NCI-H345 (cell line): ENCODE results near the gene NELFCD.
"Not testable (repeated sequence)": the region's sequence is repeated elsewhere in the genome, so short reads cannot be mapped to it uniquely, and the experiment has no call there.

ENCODE experiments used
- DNase-seq: peaks from one replicate; lab custom pipeline; 2025; lab: John Stamatoyannopoulos, UW

Gene NELFCD

DNA sequence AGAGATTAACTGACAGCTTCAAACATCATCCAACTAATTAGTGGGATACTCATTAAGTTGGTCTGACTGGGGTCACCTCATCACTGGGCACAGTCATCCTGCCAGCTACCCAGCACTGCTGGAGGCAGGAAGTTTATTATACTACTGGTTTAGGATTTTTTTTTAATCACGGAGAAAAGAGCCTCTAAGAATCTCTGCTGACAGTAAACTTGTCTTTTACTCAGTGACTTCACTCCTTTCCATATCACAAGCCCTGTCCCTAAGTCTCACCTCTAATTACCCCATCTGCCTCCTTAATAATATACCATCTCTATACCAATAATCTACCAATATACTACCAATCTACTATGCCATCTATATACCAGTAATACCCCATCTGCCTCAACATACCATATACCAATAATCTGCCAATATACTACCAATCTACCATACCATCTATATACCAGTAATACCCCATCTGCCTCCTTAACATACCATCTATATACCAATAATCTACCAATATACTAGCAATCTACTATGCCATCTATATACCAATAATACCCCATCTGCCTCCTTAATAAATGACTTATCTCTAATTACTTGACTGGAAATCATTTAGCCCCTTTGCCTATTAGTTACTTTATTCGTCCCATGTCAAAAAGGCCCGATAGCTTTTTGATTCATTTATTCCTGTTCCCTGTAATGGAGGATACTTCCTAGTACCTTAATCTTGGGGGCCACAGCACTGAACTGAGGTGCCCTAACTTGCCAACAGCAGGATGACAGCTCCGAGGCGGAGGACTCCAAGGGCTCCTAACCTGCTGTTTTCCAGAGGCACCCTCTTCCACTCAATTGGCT lies 46.1 kb downstream of the NELFCD start:
- DNase-seq, result no peak

DNA sequence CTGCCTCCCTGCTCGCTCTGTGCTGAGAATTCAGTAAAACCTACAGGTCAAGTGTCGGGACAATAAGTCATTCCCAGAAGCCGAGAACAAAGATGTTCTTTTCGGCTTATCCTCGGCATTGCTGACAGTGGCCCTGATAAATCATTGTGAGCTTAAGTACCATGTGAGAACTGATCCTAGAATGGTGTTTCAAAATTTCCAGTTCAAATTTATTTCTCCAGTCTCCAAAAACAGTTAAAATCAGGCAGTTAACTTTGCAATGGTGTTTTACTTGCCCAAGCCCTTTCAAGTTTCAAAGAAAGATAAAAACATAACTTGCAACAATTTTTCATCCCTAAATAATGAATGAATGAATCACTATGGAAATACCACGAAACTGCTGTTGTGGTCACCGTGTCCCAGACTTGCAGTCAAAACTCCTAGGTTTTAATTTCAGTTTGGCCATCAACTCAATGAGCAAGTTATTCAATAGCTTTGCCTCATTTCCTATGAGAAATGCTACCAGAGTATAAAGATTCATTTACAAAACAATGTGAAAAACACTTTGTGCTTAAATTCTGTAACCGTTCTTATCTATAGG lies 46.8 kb downstream of the NELFCD start:
- no peak for DNase-seq

DNA sequence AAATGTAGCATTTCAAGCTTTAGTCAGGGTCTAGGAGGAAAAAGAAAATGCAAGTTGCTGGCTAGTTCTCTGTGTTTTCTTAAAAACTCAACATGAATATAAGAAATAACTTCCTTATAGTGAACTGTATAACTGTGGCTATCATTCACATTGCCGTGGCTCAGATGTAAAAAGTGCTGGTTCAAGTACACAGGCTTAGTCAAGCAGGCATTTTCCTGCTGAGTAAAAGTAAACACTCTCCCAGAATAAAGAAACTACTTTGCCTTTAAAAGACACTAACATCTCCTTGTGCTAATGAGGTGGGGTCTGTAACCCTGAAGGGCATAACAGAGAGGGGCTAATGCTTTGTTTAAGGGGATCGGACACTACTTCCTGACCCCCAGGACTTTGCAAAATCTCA lies 47.8 kb downstream of the NELFCD start:
- DNase-seq, result no peak

DNA sequence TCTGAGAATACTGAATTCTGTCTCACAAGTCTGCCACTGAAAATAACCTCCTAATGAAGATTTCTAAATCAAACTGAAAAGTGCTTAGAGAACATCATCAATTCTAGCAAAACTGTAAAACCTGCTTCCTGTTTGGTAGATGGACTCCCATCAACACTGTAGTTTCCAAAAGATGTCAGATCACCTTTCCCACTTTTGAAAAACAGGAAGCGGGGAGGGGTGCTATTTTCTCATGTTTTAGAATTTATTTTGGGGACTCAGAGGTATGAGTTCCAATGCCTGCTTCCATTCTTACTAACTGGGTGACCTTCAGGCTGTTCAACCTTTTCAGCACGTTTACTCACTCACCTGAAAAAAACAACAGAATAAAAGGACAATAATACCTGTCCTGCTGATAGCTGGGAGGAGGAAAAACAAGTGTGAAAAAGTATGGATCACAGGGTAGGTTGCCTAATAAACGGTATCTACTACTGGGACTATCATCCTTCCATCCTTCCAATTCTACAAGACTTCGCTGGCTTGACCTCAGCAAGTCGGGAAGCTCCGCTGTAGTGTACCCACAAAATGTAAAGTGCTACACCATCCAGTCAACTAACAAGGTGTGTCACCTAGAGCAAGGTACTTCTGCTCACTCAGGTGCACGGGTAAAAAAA lies 50.0 kb downstream of the NELFCD start:
- DNase-seq, result no peak

DNA sequence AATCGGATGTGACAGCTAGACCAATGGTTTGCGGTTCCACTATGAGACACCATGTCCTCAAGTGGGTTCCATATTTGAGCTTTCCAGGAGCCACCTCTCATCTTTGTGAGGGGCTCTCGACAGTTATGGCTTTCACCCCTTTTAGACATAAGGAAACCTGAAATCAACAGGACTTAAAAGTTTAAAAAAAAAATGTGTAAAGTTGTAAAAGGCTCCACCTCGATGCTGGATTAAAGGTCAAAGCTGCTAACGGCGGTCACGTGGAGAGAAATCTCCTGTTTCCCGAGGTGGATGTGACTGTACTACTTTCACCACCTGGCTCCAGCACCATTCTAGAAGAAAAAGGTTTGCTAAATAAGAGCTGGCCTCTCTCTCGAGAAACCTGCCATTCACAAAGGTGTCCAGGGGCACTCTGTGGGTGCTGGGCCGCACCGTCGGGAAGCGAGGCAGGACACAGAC lies 50.5 kb downstream of the NELFCD start:
- DNase-seq, result peak; percentile 9

DNA sequence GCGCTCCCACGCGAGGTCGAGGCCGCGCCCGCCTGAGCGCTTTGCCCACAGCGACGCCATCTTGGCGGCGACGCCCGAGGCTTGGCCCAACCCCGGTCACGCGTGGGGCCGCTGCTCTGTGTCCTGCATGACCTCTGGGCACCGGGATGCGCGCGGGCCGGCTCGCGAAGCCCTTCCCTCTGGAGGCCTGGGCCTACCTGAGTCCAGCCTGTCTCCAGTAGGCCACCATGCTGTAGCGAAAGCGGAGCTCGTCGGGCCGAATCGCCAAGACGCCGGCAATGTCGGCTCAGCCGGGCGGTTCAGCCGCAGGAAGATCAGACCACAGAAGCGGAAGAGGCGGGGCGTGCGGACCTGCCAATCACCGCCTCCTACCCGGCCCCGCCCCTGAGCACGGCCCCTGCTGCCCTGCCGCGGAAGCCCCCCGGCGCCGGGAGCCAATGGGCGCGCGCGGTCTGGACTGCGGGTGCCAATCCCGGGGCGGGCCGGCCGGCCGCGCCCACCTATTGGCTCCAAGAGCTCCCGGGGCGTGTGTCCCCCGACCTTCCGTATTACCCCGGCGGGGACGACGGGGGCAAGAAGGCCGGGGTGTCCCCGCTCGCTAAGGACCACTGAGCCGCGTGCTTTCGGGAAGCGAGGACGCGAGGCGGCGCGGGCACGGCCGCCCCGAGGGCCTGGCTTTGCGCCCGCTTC lies 51.1 kb downstream of the NELFCD start, which contains the start of gene ATP5F1E:
ATP5F1E (minus strand) TSS at position 313 of the 690 bp plus-strand sequence; CDS start at position 229, 84 bp downstream.
- DNase-seq, result peak; percentile 99

DNA sequence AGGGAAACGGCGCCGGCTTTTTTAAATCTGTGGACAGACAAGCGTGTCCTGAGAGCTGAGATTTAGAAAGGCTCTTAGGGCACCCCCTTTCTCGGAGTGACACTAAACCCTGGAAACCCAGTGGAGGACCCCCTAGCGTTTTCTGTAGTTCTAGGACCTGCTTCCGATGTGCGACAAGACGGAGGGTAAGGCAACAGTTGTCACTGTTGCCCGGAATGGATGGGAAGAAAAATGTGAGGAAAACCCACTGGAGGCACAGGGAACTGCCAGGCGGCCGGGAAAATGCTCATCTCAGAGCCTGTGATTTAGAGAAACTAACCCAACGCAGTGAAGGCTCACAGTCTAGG lies 51.6 kb downstream of the NELFCD start:
- DNase-seq, result peak; percentile 79

DNA sequence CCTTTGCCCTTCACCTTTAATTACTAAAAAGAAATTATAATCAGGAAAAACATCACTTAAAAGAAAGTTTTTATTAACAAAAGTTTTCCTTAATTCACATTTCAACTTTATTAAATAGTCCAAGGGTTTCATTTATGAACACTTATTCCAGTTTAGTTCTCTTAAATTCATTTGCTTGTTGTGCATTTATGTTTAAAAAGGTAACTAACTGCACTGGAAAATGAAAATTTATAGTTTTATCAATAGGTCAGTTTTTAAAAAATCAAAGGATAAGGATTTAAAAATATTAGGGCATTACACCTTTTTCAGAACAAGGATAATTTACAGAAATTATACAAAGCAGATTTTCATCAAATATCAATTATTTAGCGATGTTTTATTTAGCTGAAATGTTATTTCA lies 52.0 kb downstream of the NELFCD start:
- no peak for DNase-seq

DNA sequence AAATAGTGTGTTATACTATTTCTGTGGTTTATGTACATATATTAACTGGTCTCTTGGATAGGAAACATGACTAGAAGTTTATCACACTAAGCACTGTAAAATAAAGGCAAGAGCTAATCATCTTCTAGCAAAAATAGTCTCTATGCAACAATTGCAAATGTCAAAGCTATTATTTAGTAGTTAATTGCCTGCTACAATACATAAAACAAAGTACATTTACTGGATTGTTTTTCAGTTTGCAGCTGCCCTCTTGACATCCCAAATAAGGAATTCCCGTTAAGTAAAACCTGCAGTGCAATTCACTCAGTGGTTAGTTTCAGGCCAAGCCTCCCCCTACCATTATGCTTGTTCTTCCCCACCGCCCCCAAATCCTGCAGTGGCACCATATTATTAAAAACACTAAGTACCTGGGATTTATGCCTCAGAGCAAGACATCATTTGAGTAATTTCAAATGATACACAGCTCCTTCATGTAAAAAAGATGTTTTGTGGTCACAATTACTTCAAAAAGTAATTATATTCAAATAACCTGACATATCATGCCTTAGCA lies 52.6 kb downstream of the NELFCD start:
- no peak for DNase-seq

DNA sequence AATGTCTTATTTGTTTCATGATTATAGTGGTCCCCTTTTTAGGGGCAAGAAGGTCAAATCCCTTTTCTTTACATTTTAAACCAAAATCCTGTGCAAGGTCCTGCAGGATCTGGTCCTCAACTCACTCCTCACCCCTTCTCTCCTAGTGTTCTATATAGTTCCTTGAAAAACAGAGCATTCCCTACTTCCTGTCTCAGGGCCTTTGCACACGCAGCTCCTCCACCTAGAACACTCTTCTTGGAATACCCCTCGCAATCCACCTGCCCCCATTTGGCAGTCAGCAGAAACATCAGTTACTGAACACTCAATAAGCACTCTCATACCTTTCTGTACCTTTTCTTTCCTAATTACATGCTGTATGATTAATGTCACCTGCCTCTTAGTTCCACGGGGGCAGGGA lies 54.3 kb downstream of the NELFCD start:
- no peak for DNase-seq

DNA sequence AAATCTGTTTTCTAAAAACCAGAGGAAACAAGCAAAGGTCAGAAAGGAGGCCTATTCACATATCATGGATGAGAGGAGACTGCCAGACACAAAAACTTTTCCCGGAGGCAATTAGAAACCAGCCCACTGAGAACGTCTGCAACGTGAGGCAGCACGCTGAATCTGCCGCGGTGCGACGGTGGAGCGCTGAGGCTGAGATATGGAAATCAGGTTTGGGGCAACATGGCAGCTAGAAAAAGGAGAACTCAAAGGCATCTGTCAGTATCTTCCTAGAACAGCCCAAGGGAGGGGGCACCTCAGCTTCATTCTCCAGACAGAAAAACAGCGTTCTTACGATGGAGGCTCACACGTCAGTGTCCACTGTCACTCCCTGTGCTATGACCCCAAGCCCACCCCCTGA lies 56.3 kb downstream of the NELFCD start:
- DNase-seq, result no peak

DNA sequence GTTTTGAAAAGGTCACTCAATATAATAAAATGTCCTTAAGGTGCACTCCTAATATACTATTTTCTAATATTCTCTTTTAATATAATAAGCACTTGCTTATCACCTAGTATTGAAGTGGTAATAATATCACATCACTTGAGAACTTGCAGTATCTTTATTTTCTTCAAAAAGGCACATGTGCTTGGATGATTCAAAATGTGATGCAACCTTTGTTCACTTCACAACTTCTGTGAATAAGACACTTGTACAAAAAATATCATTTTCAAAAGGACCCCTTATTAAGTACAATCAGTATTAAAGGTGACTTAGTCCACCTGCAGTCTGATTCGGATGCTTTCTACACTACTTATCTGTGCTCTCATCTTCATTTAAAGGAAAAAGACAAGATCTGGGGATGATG lies 58.2 kb downstream of the NELFCD start:
- no peak for DNase-seq

DNA sequence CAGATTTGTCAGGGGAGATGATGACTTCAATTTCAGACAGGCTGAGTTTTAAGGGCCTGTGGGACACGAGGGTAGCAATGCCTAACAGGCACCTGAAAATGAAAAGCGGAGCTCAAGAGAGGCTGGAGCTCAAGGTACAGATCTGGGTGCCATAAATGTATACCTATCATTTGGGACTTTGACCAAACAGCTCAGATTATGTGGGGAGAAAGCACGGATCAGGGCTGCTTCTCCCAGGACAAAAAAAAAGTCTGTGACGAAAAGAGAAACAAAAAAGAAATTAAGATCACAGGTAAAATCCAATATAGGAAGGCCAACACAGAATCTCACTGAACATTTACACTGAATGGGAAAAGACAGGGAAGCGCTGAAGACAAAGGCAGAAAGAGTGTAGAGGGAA lies 59.6 kb downstream of the NELFCD start:
- DNase-seq, result no peak

DNA sequence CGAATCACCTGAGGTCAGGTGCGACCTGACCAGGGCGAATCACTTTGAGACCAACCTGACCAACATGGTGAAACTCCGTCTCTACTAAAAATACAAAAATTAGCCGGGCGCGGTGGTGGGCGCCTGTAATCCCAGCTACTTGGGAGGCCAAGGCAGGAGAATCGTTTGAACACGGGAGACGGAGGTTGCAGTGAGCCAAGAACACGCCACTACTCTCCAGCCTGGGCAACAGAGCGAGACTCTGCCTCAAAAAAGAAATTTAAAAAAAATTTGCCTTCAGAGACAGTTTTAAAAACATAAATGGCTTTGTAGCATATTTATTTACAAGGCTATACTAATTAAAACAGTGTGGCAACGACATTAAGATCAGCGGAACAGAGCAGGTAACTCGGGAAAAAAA lies 60.4 kb downstream of the NELFCD start:
- not testable (repeated sequence) for DNase-seq

DNA sequence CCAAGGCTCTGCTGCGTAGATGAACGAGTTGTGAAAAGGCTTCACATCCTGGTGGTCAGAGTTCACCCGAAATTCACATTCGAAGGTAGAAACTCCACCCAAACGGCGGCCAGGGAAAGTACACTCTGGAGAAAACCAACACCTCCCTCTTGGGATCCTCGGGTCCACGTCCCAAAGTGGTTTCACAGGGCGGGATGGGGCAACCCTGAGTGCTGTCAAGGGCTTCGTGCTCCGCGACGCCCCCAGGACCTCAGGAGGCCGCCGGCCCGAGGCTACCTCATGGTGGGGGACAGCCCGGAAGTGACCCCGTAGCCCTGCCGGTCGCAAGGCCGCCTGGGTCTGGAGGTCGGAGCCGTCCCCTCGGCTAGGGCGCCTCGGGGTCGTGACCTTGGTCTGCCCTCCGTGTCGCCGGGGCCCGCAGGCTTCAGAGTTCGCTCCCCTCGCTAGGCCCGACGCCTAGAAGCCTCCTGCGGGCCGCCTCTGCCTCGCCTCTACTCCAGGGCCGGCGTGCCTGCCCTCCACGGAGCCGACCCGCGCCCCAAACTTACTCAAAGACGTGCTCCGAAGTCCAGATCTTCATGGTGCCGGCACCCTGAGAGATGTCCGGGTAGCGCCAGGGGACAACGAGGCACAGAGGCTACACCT lies 61.2 kb downstream of the NELFCD start, which contains the start of gene PRELID3B:
PRELID3B (minus strand) TSS at position 636 of the 645 bp plus-strand sequence; CDS start at position 580, 56 bp downstream.
- DNase-seq, result peak; percentile 34

DNA sequence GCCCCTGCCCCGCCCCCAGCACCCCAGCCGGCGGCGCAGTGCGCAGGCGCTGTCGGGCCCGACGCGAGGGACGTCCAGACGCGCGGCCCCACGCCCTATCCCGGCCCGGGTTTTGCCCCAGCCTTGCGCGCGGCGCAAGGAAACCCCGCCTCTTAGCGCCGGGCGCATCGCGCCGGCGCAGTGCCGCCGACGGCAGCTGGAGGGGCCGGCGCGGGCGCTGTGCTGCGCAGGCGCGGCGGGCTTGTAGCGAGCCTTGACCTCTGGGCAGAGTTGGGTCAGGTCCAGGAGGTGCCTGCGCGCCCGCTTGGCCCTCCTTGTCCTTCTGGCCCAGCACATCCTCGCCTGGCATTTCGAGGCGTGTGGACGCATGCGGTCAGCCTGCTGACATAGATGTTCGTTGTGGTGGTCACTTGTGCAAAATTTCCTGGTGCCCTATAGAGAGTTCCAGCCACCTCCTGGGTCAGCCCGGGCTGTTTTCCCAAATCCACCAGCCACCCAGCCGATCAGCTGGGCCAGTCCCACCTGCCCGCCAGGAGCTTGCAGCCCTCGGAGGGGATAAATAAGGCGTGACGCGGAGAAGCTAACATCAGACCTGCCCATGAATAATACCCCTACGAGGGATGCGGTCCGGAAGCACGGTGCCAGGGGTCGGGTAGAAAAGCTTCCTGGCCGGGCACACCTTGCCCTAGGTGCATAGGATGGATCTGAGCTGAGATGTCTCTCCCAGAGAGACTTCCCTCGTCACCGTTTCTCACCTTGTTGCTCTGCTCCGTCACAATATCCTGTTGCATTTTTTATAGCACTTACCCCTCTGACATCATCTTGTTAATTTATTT lies 62.0 kb downstream of the NELFCD start:
- DNase-seq, result peak; percentile 97

DNA sequence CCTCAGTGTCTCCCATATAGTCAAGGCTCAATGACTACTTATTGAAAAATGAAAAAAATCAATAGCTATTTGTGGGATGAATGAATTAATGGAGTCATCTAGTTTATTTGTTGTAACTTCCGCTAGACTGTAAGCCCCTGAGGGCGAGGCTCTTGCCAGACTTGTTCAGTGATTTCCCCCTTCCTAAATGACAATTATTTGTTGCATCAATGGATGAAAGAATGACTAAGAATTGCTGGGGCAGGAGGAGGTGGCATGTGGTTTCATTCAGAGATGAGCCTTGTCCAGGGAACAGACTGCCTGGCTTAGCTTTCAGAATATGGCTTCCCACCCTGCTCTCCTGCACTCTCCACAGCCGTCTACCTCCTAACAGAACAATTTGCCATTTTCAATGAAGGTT lies 62.6 kb downstream of the NELFCD start:
- no peak for DNase-seq

DNA sequence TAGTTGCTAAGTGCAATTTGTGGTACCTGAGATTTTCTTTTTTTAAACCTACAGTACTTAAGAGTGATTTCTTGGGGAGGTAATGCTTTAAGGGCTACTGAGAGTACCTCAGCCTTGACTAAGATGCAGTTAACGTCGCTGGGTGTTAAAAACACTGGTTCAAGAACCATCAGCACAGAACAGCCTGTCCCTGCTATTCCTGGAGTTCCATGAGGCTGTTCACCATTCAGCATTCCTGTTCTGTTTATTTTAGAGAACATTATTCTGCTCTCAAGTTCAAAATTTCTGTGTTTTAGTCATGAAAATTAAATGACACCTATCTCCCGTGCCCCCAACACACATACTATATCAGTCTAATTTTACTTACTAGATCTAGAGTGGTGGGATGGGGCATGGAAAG lies 63.2 kb downstream of the NELFCD start:
- DNase-seq, result no peak
